ENCODE measurements around the gene ST7. TPM values are rescaled to one million over a fixed set of nuclear protein-coding genes. Genes with fewer than 3 reads are reported as not detected.

ST7 gene
- total and polyA plus RNA-seq, 2 of the 8 experiments (the other 6 are each of a cell fraction or from before 2014, with no cell fraction given) = 16.3 to 18.0 TPM

- Histone ChIP-seq H2BK5ac (ENCODE audit: low read depth, low read length) (no peak overlapping the region), H3K79me1 (ENCODE audit: low read depth, low read length) (no peaks in the 10 kb centered on the region; the same call in 1 of the 2 replicates), H3K56ac (replicated peaks; ENCODE audit: insufficient read length, low read depth, low read length) (no peak overlapping the region), H3K4ac (replicated peaks; ENCODE audit: insufficient read length, low read depth, low read length) (no peak overlapping the region), H3K9ac (replicated peaks in 1 of 4; ENCODE audit: extremely low read depth in 1 of 4, low read depth in 3 of 4, low read length in 3 of 4) (no peak overlapping the region), H3K23ac (ENCODE audit: insufficient read length) (no peak overlapping the region), H4K20me1 (replicated peaks in 1 of 2; ENCODE audit: control insufficient read depth in 1 of 2, insufficient read depth in 2 of 2, low read length in 2 of 2) (no peaks in the 10 kb centered on the region), H4K8ac (ENCODE audit: extremely low read depth, insufficient read depth, low read length) (no peak overlapping the region), H2AFZ (ENCODE audit: low read length) (no peak overlapping the region), H2BK20ac (ENCODE audit: low read length) (no peak overlapping the region), H3K27ac (ENCODE audit: low read depth, low read length) (no peak overlapping the region), H2BK12ac (ENCODE audit: low read depth, low read length) (no peak overlapping the region), H3K27me3 (replicated peaks in 1 of 4; ENCODE audit: control insufficient read depth in 3 of 4, extremely low read depth in 1 of 4, insufficient read depth in 3 of 4, low read length in 3 of 4) (no peaks in the 10 kb centered on the region), H3K36me3 (ENCODE audit: control insufficient read depth in 2 of 4, insufficient read depth in 4 of 4, low read length in 3 of 4) (peaks cover 0 to 2% (median 0%) of the 10 kb centered on the region in 4 experiments; a peak in 1 of 8 replicates), H3K23me2 (ENCODE audit: low read depth, low read length) (no peaks in the 10 kb centered on the region; the same call in 1 of the 2 replicates), H4K5ac (ENCODE audit: insufficient read length, low read depth, low read length) (no peak overlapping the region), H4K91ac (replicated peaks; ENCODE audit: insufficient read length, low read length) (no peak overlapping the region), H2AK5ac (ENCODE audit: low read depth, low read length) (no peak overlapping the region), H2BK120ac (replicated peaks; ENCODE audit: low read depth, low read length) (no peak overlapping the region), H3K79me2 (ENCODE audit: control insufficient read depth in 1 of 2, insufficient read depth in 2 of 2, low read length in 2 of 2) (no peaks in the 10 kb centered on the region), H3K4me1 (replicated peaks in 1 of 4; ENCODE audit: control insufficient read depth in 3 of 4, insufficient read depth in 4 of 4, low read length in 3 of 4) (no peaks in the 10 kb centered on the region; a peak in 1 of 7 replicates), H3K14ac (ENCODE audit: insufficient read length) (no peak overlapping the region), H3K4me2 (ENCODE audit: insufficient read depth in 1 of 2, low read depth in 2 of 2, low read length in 2 of 2) (no peak overlapping the region), H3K18ac (ENCODE audit: extremely low read depth, low read length) (no peak overlapping the region), H2BK15ac (ENCODE audit: low read length) (no peak overlapping the region), H3K9me3 (ENCODE audit: insufficient read depth in 2 of 2, low read depth in 1 of 2, low read length in 1 of 2) (no peaks in the 10 kb centered on the region), H3K4me3 (ENCODE audit: extremely low read depth in 1 of 4, insufficient read depth in 2 of 4, low read depth in 3 of 4, low read length in 4 of 4) (no peak overlapping the region)
- FAIRE-seq (peak; percentile 94), DNase-seq (ENCODE audit: low read depth in 1 of 2, low spot score in 2 of 2) (peak; percentile 34 to 70)
- ChIA-PET POLR2A (ENCODE audit: partially characterized antibody) (no interaction called here), CTCF (ENCODE audit: partially characterized antibody) (interaction anchor here (0.7 to 1.7 kb wide), 33 partner anchors 8 to 1155 kb away, joined by 3 to 20 read pairs (median 4); partner anchors contain the start of gene ST7)
- peak; percentile 85 to 86 for TF ChIP-seq RAD21 (IDR thresholded peaks at IDR 0.05 in 1 of 2, conservative IDR thresholded peaks at IDR 0.05 in 1 of 2; ENCODE audit: low read depth in 2 of 2, low read length in 2 of 2)
- no peak for TF ChIP-seq RFX5 (IDR thresholded peaks at IDR 0.05; ENCODE audit: borderline replicate concordance, low read depth, low read length)
- TF ChIP-seq, protein P1, sequence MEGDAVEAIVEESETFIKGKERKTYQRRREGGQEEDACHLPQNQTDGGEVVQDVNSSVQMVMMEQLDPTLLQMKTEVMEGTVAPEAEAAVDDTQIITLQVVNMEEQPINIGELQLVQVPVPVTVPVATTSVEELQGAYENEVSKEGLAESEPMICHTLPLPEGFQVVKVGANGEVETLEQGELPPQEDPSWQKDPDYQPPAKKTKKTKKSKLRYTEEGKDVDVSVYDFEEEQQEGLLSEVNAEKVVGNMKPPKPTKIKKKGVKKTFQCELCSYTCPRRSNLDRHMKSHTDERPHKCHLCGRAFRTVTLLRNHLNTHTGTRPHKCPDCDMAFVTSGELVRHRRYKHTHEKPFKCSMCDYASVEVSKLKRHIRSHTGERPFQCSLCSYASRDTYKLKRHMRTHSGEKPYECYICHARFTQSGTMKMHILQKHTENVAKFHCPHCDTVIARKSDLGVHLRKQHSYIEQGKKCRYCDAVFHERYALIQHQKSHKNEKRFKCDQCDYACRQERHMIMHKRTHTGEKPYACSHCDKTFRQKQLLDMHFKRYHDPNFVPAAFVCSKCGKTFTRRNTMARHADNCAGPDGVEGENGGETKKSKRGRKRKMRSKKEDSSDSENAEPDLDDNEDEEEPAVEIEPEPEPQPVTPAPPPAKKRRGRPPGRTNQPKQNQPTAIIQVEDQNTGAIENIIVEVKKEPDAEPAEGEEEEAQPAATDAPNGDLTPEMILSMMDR (IDR thresholded peaks at IDR 0.05; ENCODE audit: control extremely low read depth in 1 of 3, insufficient read depth in 1 of 3, low read depth in 1 of 3, low read length in 3 of 3) = peak; percentile 76 to 88 (median 82)
- 0 out of 2 replicates have a peak, but pooled peaks have one; percentile 1 for TF ChIP-seq SP2 (IDR thresholded peaks at IDR 0.05; ENCODE audit: low read length)
- WGBS, 2 experiments (ENCODE audit: extremely low coverage in 1 of 2, insufficient coverage in 1 of 2, insufficient read length in 1 of 2, insufficient replicate concordance in 2 of 2, low coverage in 1 of 2, low lambda C conversion rate in 2 of 2, missing lambda C conversion rate in 1 of 2) = 83% methylated on average over 5 of the region's 5 CpGs; no CpG with 5 or more reads in 1 of the 2 experiments
Measured at GRCh38 chr7:117212969-117213877, 259.9 kb downstream of the ST7 start.

All from H1 (cell line).